RWPE2 (cell line): ENCODE data around the gene RAB7B.

Experiments
- ATAC-seq: fragments of 200-7000 bp; cut with Tn5 transposase; 3 replicates; pipeline ENCODE4 v1.9.1; 2021; ENCODE audit warnings: low read depth
- DNase-seq: peaks from one replicate; pipeline ENCODE4 v3.0.0-alpha.2; 2020; ENCODE audit warnings: low spot score
- H3K27ac ChIP-seq: fragments of 450-650 bp; 2 replicates; pipeline ENCODE4 v1.5.1; 2017; ENCODE audit warnings: mild to moderate bottlenecking; ENCODE audit not compliant: poor library complexity, severe bottlenecking
- H3K27me3 ChIP-seq: fragments of 250-450 bp; sonication (Bioruptor Pico); 2 replicates; pipeline ENCODE4 v1.5.1; 2021; ENCODE audit warnings: mild to moderate bottlenecking, moderate library complexity; ENCODE audit not compliant: insufficient read depth, poor library complexity, severe bottlenecking
- H3K36me3 ChIP-seq: fragments of 250-450 bp; sonication (Bioruptor Pico); 2 replicates; pipeline ENCODE4 v1.5.1; 2020; ENCODE audit warnings: low read depth, mild to moderate bottlenecking, moderate library complexity
- H3K4me1 ChIP-seq: fragments of 250-450 bp; sonication (Bioruptor Pico); 2 replicates; pipeline ENCODE4 v1.5.1; 2021; ENCODE audit warnings: mild to moderate bottlenecking, moderate library complexity; ENCODE audit not compliant: insufficient read depth, poor library complexity, severe bottlenecking
- H3K4me3 ChIP-seq: fragments of 250-450 bp; sonication (Bioruptor Pico); 2 replicates; pipeline ENCODE4 v1.5.1; 2021; ENCODE audit warnings: mild to moderate bottlenecking, moderate library complexity; ENCODE audit not compliant: severe bottlenecking
- H3K9me3 ChIP-seq: fragments of 250-450 bp; sonication (Bioruptor Pico); 2 replicates; pipeline ENCODE4 v1.5.1; 2021; ENCODE audit warnings: mild to moderate bottlenecking, moderate library complexity; ENCODE audit not compliant: severe bottlenecking
- CTCF ChIP-seq: fragments of 450-650 bp; IDR thresholded peaks from one replicate; pipeline ENCODE4 v1.5.1; 2017; ENCODE audit warnings: mild to moderate bottlenecking, moderate library complexity; ENCODE audit not compliant: poor library complexity, severe bottlenecking

The RAB7B gene

GRCh38 chr1:205951746-205952145, 51.4 kb downstream of the RAB7B start:
- Histone ChIP-seq H3K9me3 (no peaks in the 10 kb centered on the region), H3K4me1 (peaks cover 13% of the 10 kb centered on the region), H3K36me3 (no peaks in the 10 kb centered on the region), H3K27me3 (no peaks in the 10 kb centered on the region), H3K4me3 (no peak overlapping the region), H3K27ac (no peak overlapping the region)
- DNase-seq (no peak), ATAC-seq (no peak)
- TF ChIP-seq CTCF = no peak

- Histone ChIP-seq H3K27me3 (no peaks in the 10 kb centered on the region), H3K4me1 (peaks cover 13% of the 10 kb centered on the region), H3K4me3 (no peak overlapping the region), H3K27ac (no peak overlapping the region), H3K9me3 (no peaks in the 10 kb centered on the region), H3K36me3 (no peaks in the 10 kb centered on the region)
- no peak for ATAC-seq
- TF ChIP-seq CTCF = no peak
- DNase-seq = no peak
These were observed 52.2 kb downstream of the RAB7B start for GRCh38 chr1:205950826-205951549.

GRCh38 chr1:205950280-205950679, 52.9 kb downstream of the RAB7B start:
- ATAC-seq = peak; percentile 44
- DNase-seq = no peak
- TF ChIP-seq CTCF = no peak

GRCh38 chr1:205949753-205950152, 53.4 kb downstream of the RAB7B start:
- Histone ChIP-seq H3K9me3 (no peaks in the 10 kb centered on the region), H3K36me3 (no peaks in the 10 kb centered on the region), H3K27ac (no peak overlapping the region), H3K27me3 (no peaks in the 10 kb centered on the region), H3K4me3 (no peak overlapping the region), H3K4me1 (peaks cover 13% of the 10 kb centered on the region)
- TF ChIP-seq CTCF = no peak
- ATAC-seq = no peak
- no peak for DNase-seq

More at GRCh38 chr1:205950280-205950679, 52.9 kb downstream of the RAB7B start:
- H3K9me3 ChIP-seq = no peaks in the 10 kb centered on the region
- H3K4me1 ChIP-seq = peaks cover 13% of the 10 kb centered on the region
- no peaks in the 10 kb centered on the region for H3K36me3 ChIP-seq
- H3K4me3 ChIP-seq = no peak overlapping the region
- H3K27me3 ChIP-seq = no peaks in the 10 kb centered on the region
- no peak overlapping the region for H3K27ac ChIP-seq

GRCh38 chr1:205948886-205949285, 54.3 kb downstream of the RAB7B start:
- Histone ChIP-seq H3K27me3 (no peaks in the 10 kb centered on the region), H3K4me3 (no peak overlapping the region), H3K27ac (no peak overlapping the region), H3K4me1 (peaks cover 13% of the 10 kb centered on the region), H3K9me3 (no peaks in the 10 kb centered on the region), H3K36me3 (no peaks in the 10 kb centered on the region)
- ATAC-seq = no peak
- no peak for DNase-seq
- no peak for TF ChIP-seq CTCF
